PFSK-1 (cell line): ENCODE data around the gene EMC8.

Experiments used
- FOXP2 ChIP-seq: optimal IDR thresholded peaks from 2 replicates; pipeline ENCODE3; 2011; ENCODE audit warnings: borderline replicate concordance, control low read depth, inconsistent platforms; ENCODE audit not compliant: insufficient read depth; ENCODE audit errors: extremely low read length, extremely low read depth
- POLR2AphosphoS5 ChIP-seq: IDR thresholded peaks from 2 replicates; pipeline ENCODE4 v1.6.1; 2012; ENCODE audit warnings: low read depth, mild to moderate bottlenecking, control low read depth, low read length, moderate library complexity
- SIN3A ChIP-seq: IDR thresholded peaks from 2 replicates; pipeline ENCODE4 v1.6.1; 2012; ENCODE audit warnings: mild to moderate bottlenecking, low read length, moderate library complexity, borderline replicate concordance; ENCODE audit not compliant: insufficient read depth
- TAF1 ChIP-seq: IDR thresholded peaks from 2 replicates; pipeline ENCODE4 v1.6.1; 2012; ENCODE audit warnings: low read length, control low read depth, borderline replicate concordance; ENCODE audit not compliant: insufficient read depth
- TF ChIP-seq, protein P1 (sequence below), 2 experiments: IDR thresholded peaks; 2 replicates each; pipeline versions ENCODE4 v1.6.1 to v1.8.0; 2011 to 2012; ENCODE audit warnings: low read depth in 2 of 2, low read length in 2 of 2, control low read depth in 1 of 2, inconsistent platforms in 1 of 2, mild to moderate bottlenecking in 1 of 2, moderate library complexity in 1 of 2; ENCODE audit not compliant: insufficient read depth in 1 of 2

EMC8 gene

DNA sequence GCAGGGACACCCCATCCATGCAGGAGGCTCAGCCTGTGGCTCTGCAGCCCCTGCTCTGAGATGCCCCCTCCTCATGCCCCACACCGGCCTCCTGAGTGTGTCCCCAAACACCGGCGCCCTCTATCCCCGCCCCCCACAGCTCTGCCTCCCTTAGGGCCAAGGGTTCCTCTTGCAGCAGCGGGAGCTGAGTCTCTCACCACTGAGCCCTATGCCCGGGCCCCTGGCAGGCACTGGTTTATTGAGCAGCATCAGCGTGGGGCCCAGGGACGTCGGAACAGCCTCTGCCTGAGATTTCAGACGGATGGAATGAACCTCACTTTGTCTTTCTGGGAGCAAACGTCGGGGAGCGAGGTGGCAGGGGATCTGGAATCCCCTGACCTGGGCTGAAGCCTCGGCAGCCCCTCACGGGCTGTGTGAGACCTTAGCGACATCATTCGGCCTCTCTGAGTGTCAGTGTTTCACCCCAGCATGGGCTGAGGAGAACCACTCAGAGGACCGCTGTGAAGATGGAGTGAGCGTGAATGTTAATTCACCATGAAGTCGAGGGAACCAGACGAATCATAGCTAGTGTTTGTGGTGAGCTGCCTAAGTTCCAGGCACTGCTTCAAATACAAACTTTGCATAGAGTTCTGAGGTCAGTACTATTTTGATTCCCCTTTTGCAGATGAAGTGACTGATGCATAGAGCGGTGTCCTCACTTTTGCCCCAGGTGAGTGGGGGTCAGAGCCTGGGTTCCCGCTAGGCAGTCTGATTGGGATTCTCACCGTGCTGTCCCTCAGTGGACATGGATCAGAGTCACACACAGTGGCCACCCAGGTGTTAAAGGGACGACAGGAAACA is 43.2 kb downstream of the EMC8 start:
- TF ChIP-seq, protein P1, sequence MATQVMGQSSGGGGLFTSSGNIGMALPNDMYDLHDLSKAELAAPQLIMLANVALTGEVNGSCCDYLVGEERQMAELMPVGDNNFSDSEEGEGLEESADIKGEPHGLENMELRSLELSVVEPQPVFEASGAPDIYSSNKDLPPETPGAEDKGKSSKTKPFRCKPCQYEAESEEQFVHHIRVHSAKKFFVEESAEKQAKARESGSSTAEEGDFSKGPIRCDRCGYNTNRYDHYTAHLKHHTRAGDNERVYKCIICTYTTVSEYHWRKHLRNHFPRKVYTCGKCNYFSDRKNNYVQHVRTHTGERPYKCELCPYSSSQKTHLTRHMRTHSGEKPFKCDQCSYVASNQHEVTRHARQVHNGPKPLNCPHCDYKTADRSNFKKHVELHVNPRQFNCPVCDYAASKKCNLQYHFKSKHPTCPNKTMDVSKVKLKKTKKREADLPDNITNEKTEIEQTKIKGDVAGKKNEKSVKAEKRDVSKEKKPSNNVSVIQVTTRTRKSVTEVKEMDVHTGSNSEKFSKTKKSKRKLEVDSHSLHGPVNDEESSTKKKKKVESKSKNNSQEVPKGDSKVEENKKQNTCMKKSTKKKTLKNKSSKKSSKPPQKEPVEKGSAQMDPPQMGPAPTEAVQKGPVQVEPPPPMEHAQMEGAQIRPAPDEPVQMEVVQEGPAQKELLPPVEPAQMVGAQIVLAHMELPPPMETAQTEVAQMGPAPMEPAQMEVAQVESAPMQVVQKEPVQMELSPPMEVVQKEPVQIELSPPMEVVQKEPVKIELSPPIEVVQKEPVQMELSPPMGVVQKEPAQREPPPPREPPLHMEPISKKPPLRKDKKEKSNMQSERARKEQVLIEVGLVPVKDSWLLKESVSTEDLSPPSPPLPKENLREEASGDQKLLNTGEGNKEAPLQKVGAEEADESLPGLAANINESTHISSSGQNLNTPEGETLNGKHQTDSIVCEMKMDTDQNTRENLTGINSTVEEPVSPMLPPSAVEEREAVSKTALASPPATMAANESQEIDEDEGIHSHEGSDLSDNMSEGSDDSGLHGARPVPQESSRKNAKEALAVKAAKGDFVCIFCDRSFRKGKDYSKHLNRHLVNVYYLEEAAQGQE (IDR thresholded peaks at IDR 0.05; ENCODE audit: insufficient read depth in 1 of 2, low read depth in 2 of 2, low read length in 2 of 2): no peak
- TF ChIP-seq TAF1 (no peak), SIN3A (no peak), FOXP2 (no peak), POLR2AphosphoS5 (no peak)

DNA sequence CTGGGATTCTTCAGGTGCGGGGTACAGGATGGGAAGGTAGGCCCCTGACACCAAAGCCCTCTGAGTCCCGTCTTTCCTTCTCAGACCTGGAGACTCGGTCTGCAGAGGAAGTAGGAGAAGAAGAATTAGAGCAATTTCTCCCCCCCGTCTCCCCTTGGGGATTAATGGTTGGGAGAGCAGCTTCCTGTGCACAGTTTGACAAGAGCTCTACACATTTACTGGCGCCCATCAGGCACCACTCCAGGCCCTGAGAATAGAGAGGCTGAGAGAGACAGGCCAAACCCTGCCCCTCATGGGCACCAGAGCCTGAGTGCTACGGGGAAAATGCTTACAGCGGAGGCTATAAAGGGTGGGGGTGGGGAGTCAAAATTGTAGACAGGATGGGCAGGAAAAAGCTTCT is 44.9 kb downstream of the EMC8 start:
- TF ChIP-seq POLR2AphosphoS5 (no peak), FOXP2 (no peak), SIN3A (no peak), TAF1 (no peak)
- TF ChIP-seq, protein P1 (IDR thresholded peaks at IDR 0.05; ENCODE audit: insufficient read depth in 1 of 2, low read depth in 2 of 2, low read length in 2 of 2): no peak

DNA sequence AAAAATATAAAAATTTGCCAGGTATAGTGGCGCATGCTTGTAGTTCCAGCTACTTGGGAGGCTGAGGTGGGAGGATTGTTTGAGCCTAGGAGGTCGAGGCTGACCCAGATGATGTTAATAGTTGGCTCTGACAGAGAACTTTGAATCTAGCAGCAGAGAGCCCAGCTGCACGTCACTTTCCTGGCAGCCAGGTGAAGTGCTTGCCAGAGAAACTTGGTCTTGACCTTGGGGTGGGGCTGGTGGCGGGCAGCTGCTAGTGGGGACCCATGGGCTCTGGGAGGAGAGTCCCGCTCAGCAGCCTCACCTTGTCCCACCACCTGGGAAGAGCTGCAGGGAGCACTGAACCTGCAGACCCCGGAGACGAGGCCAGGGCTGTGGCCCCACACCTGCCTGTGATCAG is 45.4 kb downstream of the EMC8 start:
- no peak for TF ChIP-seq SIN3A
- TF ChIP-seq POLR2AphosphoS5: no peak
- TF ChIP-seq TAF1: no peak
- TF ChIP-seq, protein P1 (IDR thresholded peaks at IDR 0.05; ENCODE audit: insufficient read depth in 1 of 2, low read depth in 2 of 2, low read length in 2 of 2): no peak
- no peak for TF ChIP-seq FOXP2

- no peak for TF ChIP-seq POLR2AphosphoS5
Measured at GRCh38 chr16:85753559-85753958, 45.8 kb downstream of the EMC8 start.

DNA sequence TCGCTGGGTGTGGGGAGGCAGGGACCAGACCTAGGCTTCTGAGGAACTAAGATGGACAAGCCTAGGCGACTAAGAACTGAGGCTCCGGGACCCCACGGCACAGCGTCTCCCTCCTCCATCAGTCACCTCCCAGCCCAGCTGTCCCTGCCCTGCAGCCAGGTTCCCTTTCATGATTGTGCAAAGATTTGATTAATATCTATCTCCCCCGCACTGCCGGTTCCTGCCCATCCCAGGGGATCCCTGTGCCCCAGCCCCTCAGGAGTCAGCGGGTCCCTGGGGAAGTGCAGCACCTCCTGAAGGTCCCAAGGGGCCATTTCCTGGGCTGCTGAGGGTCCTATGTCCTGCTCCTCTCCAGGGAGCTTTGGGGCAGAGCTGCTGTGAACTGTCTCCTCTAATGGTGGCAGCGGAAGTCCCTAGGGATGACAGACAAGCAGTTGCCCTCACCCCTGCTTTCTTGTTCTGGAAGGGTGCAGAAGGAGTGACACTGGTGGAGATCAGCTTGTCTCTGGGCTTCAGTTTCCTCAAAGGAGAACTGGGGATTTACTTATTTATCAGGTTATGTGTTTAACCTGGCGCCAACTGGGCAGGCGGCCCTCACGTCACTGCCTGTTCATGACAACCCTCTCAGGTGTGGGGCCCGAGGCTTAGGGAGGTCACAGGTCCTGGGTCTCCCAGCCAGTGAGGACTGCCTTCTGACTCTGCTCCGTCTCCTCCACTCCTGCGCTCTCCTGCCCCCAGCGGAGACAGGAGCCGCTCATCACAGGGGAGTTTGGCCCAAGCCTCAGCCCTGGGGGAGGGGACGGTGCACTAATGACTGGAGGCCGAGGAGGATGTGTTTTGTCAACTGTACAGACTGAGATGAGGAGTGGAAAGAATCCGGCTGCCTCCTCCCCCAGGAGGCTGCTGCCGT is 46.6 kb downstream of the EMC8 start:
- TF ChIP-seq SIN3A (no peak), FOXP2 (no peak), POLR2AphosphoS5 (no peak), TAF1 (no peak)
- TF ChIP-seq, protein P1 (IDR thresholded peaks at IDR 0.05; ENCODE audit: insufficient read depth in 1 of 2, low read depth in 2 of 2, low read length in 2 of 2): no peak
